Measurements from ENCODE around the gene IRF9.

GRCh38 chr14:24190416-24190815 is 29.4 kb downstream of the IRF9 start:
- TF ChIP-seq POLR2A (IDR thresholded peaks at IDR 0.05) = no peak
- no peak for TF ChIP-seq POLR2AphosphoS5 (IDR thresholded peaks at IDR 0.05)
